Measurements from ENCODE around the gene CREB3L4.
"Not testable (repeated sequence)": the region's sequence is repeated elsewhere in the genome, so short reads cannot be mapped to it uniquely, and the experiment has no call there.

Gene CREB3L4

GRCh38 chr1:153960206-153960605 is 7.5 kb upstream of the CREB3L4 start:
- no peak for DNase-seq

GRCh38 chr1:153961421-153961820 is 6.3 kb upstream of the CREB3L4 start:
- no peak for DNase-seq

- DNase-seq = peak; percentile 46
Observed at GRCh38 chr1:153962088-153963029, 5.3 kb upstream of the CREB3L4 start.

GRCh38 chr1:153963030-153963849 is 4.5 kb upstream of the CREB3L4 start, which contains the start of gene SLC39A1:
Gene SLC39A1, minus strand, starts transcription at chr1:153963537. Its CDS starts 822 bp downstream, at chr1:153962715.
- peak; percentile 93 for DNase-seq

GRCh38 chr1:153963850-153964331 is 3.8 kb upstream of the CREB3L4 start:
- DNase-seq = no peak

GRCh38 chr1:153968000-153968363 is 280 bp downstream of the CREB3L4 start:
- no peak for DNase-seq

- DNase-seq = no peak
Observed at GRCh38 chr1:153968408-153968807, 706 bp downstream of the CREB3L4 start.

GRCh38 chr1:153968972-153969371 is 1.3 kb downstream of the CREB3L4 start:
- no peak for DNase-seq

- DNase-seq = no peak
Observed at GRCh38 chr1:153970346-153970745, 2.6 kb downstream of the CREB3L4 start.

GRCh38 chr1:153973071-153973470 is 5.4 kb downstream of the CREB3L4 start:
- DNase-seq = no peak

GRCh38 chr1:153973525-153973924 is 5.8 kb downstream of the CREB3L4 start:
- no peak for DNase-seq

- no peak for DNase-seq
Observed at GRCh38 chr1:153976819-153977249, 9.1 kb downstream of the CREB3L4 start.

- DNase-seq = peak; percentile 71
Observed at GRCh38 chr1:153977250-153978240, 9.8 kb downstream of the CREB3L4 start, which contains the start of gene JTB. Gene JTB, minus strand, starts transcription at chr1:153977674. Its CDS starts 422 bp downstream, at chr1:153977252.

GRCh38 chr1:153978274-153978909 is 10.7 kb downstream of the CREB3L4 start:
- no peak for DNase-seq

- not testable (repeated sequence) for DNase-seq
Observed at GRCh38 chr1:153979091-153979490, 11.4 kb downstream of the CREB3L4 start.

- DNase-seq = not testable (repeated sequence)
Observed at GRCh38 chr1:153981735-153982134, 14.0 kb downstream of the CREB3L4 start.

- no peak for DNase-seq
Observed at GRCh38 chr1:153984123-153984894, 16.6 kb downstream of the CREB3L4 start.

- DNase-seq = peak; percentile 56
Observed at GRCh38 chr1:153985341-153985912, 17.7 kb downstream of the CREB3L4 start.

- no peak for DNase-seq
Observed at GRCh38 chr1:153985941-153986761, 18.4 kb downstream of the CREB3L4 start, which contains the start of gene RAB13. Gene RAB13, minus strand, starts transcription at chr1:153986339. Its CDS starts 103 bp downstream, at chr1:153986236.
